CD4-positive, alpha-beta memory T cell (primary cell): ENCODE measurements around the gene INPP5A. TPM values are rescaled to one million over a fixed set of nuclear protein-coding genes. Genes with fewer than 3 reads are reported as not detected.
"Not testable (repeated sequence)": the region's sequence is repeated elsewhere in the genome, so short reads cannot be mapped to it uniquely, and the experiment has no call there.

ENCODE experiments used
- CTCF ChIA-PET: fragments of 350-600 bp; sonication (Branson Sonifier 250); formaldehyde crosslinking; loops from one replicate; lab custom pipeline; 2021; ENCODE audit warnings: inconsistent platforms; ENCODE audit not compliant: partially characterized antibody; lab: Charles Lee
- POLR2A ChIA-PET: fragments of 350-600 bp; sonication (Branson Sonifier 250); formaldehyde crosslinking; loops from one replicate; lab custom pipeline; 2021; ENCODE audit not compliant: partially characterized antibody; lab: Charles Lee
- DNase-seq, 5 donors: peaks; one replicate each; pipeline versions ENCODE4 v3.0.0 to v3.0.0-alpha.2; 2020 to 2022; ENCODE audit warnings: mixed read lengths in 1 of 5
- H3K27ac ChIP-seq: one replicate; pipeline ENCODE4 v1.7.0; 2013; ENCODE audit warnings: low read depth, low read length
- H3K27me3 ChIP-seq: 2 replicates; pipeline ENCODE4 v1.7.0; 2013; ENCODE audit warnings: mild to moderate bottlenecking, low read length, moderate library complexity; ENCODE audit not compliant: insufficient read depth
- H3K36me3 ChIP-seq: 2 replicates; pipeline ENCODE4 v1.7.0; 2013; ENCODE audit warnings: mild to moderate bottlenecking, low read length, moderate library complexity; ENCODE audit not compliant: insufficient read depth
- H3K4me1 ChIP-seq: 2 replicates; pipeline ENCODE4 v1.7.0; 2013; ENCODE audit warnings: mild to moderate bottlenecking, low read length, moderate library complexity; ENCODE audit not compliant: insufficient read depth
- H3K4me3 ChIP-seq, 2 donors: one replicate each; pipeline ENCODE4 v1.7.0; 2013; ENCODE audit warnings: low read length in 2 of 2, mild to moderate bottlenecking in 1 of 2
- H3K9me3 ChIP-seq, 2 donors: one replicate each; pipeline ENCODE4 v1.7.0; 2013; ENCODE audit warnings: low read length in 2 of 2, control low read depth in 1 of 2; ENCODE audit not compliant: control insufficient read depth in 1 of 2
- H3K27ac Mint-ChIP-seq, 7 donors: one replicate each; pipeline ENCODE4 v1.8.0; 2020 to 2021; ENCODE audit warnings: mixed read lengths in 7 of 7, mild to moderate bottlenecking in 6 of 7, inconsistent platforms in 3 of 7, moderate library complexity in 3 of 7
- H3K27me3 Mint-ChIP-seq, 2 donors: one replicate each; pipeline ENCODE4 v1.8.0; 2020 to 2021; ENCODE audit warnings: mixed read lengths in 2 of 2
- H3K36me3 Mint-ChIP-seq, 2 donors: one replicate each; pipeline ENCODE4 v1.8.0; 2020 to 2021; ENCODE audit warnings: mixed read lengths in 2 of 2, inconsistent platforms in 1 of 2, mild to moderate bottlenecking in 1 of 2
- H3K4me1 Mint-ChIP-seq, 4 donors: one replicate each; pipeline ENCODE4 v1.8.0; 2020 to 2021; ENCODE audit warnings: mixed read lengths in 4 of 4, mild to moderate bottlenecking in 1 of 4
- H3K4me3 Mint-ChIP-seq, 8 donors: one replicate each; pipeline ENCODE4 v1.8.0; 2020 to 2021; ENCODE audit warnings: mixed read lengths in 8 of 8, mild to moderate bottlenecking in 7 of 8, moderate library complexity in 6 of 8, inconsistent platforms in 3 of 8
- H3K9me3 Mint-ChIP-seq, 8 donors: one replicate each; pipeline ENCODE4 v1.8.0; 2020 to 2021; ENCODE audit warnings: mixed read lengths in 8 of 8, mild to moderate bottlenecking in 5 of 8, inconsistent platforms in 3 of 8, moderate library complexity in 1 of 8
- intact Hi-C: fragments of 100-400 bp; cut with micrococcal nuclease; formaldehyde crosslinking; loops from one replicate; pipeline ENCODE4 v1.15.1; 2023
- polyA plus RNA-seq, 2 donors: library from polyadenylated mRNA; unstranded; fragments of 300-500 nt; fragmentation: Illumina TruSeq; gene quantifications; one replicate each; pipeline ENCODE4 v1.2.3, GENCODE V29; 2021
- total RNA-seq, 2 experiments: library from RNA; stranded (reverse); gene quantifications; one replicate each; pipeline ENCODE4 v1.2.3, GENCODE V29; 2021

INPP5A gene
- total and polyA plus RNA-seq, 4 experiments from 2014 or later: 0.61 to 19.3 (median 10.8) TPM

GRCh38 chr10:132738454-132739224, 201.1 kb downstream of the INPP5A start:
- POLR2A ChIA-PET: no interaction called here
- H3K27ac ChIP-seq: no peak overlapping the region
- no peaks in the 10 kb centered on the region for H3K27me3 ChIP-seq
- no peaks in the 10 kb centered on the region for H3K36me3 ChIP-seq
- intact Hi-C loops: no loop called here
- Mint-ChIP-seq H3K27ac (no peak overlapping the region), H3K27me3 (no peaks in the 10 kb centered on the region), H3K36me3 (peaks cover 0 to 5% of the 10 kb centered on the region in 2 donors), H3K9me3 (no peaks in the 10 kb centered on the region), H3K4me1 (peaks cover 0 to 2% (median 0%) of the 10 kb centered on the region in 4 donors), H3K4me3 (no peak overlapping the region)
- H3K4me3 ChIP-seq: no peak overlapping the region
- DNase-seq: no peak
- H3K9me3 ChIP-seq: no peaks in the 10 kb centered on the region
- no peaks in the 10 kb centered on the region for H3K4me1 ChIP-seq
- CTCF ChIA-PET: no interaction called here

GRCh38 chr10:132739225-132739613, 201.6 kb downstream of the INPP5A start:
- Mint-ChIP-seq H3K4me3 (no peak overlapping the region), H3K27me3 (no peaks in the 10 kb centered on the region), H3K27ac (no peak overlapping the region), H3K36me3 (peaks cover 0 to 5% of the 10 kb centered on the region in 2 donors), H3K4me1 (peaks cover 0 to 2% (median 0%) of the 10 kb centered on the region in 4 donors), H3K9me3 (no peaks in the 10 kb centered on the region)
- H3K4me1 ChIP-seq: no peaks in the 10 kb centered on the region
- intact Hi-C loops: no loop called here
- H3K27ac ChIP-seq: no peak overlapping the region
- H3K4me3 ChIP-seq: no peak overlapping the region
- CTCF ChIA-PET: no interaction called here
- H3K27me3 ChIP-seq: no peaks in the 10 kb centered on the region
- no peaks in the 10 kb centered on the region for H3K9me3 ChIP-seq
- POLR2A ChIA-PET: no interaction called here
- no peaks in the 10 kb centered on the region for H3K36me3 ChIP-seq
- no peak for DNase-seq

GRCh38 chr10:132740588-132740987, 203.0 kb downstream of the INPP5A start:
- DNase-seq: no peak
- no peaks in the 10 kb centered on the region for H3K9me3 Mint-ChIP-seq
- CTCF ChIA-PET: no interaction called here
- H3K4me3 ChIP-seq: no peak overlapping the region
- H3K36me3 Mint-ChIP-seq: peaks cover 0 to 7% of the 10 kb centered on the region in 2 donors
- H3K36me3 ChIP-seq: no peaks in the 10 kb centered on the region
- H3K4me1 ChIP-seq: no peaks in the 10 kb centered on the region
- H3K27ac Mint-ChIP-seq: peak overlapping the region in 1 of 7 donors; percentile 41
- H3K9me3 ChIP-seq: no peaks in the 10 kb centered on the region
- H3K4me1 Mint-ChIP-seq: peaks cover 0 to 4% (median 0%) of the 10 kb centered on the region in 4 donors
- intact Hi-C loops: no loop called here
- no peaks in the 10 kb centered on the region for H3K27me3 Mint-ChIP-seq
- H3K27me3 ChIP-seq: no peaks in the 10 kb centered on the region
- POLR2A ChIA-PET: no interaction called here
- no peak overlapping the region for H3K27ac ChIP-seq
- H3K4me3 Mint-ChIP-seq: no peak overlapping the region

- Mint-ChIP-seq H3K27ac (no peak overlapping the region), H3K9me3 (no peaks in the 10 kb centered on the region), H3K4me1 (peaks cover 0 to 4% (median 0%) of the 10 kb centered on the region in 4 donors), H3K36me3 (peaks cover 0 to 7% of the 10 kb centered on the region in 2 donors), H3K27me3 (no peaks in the 10 kb centered on the region), H3K4me3 (no peak overlapping the region)
- H3K4me1 ChIP-seq: no peaks in the 10 kb centered on the region
- no peaks in the 10 kb centered on the region for H3K27me3 ChIP-seq
- no peaks in the 10 kb centered on the region for H3K9me3 ChIP-seq
- no peak overlapping the region for H3K4me3 ChIP-seq
- H3K27ac ChIP-seq: no peak overlapping the region
- ChIA-PET CTCF (no interaction called here), POLR2A (no interaction called here)
- intact Hi-C loops: no loop called here
- DNase-seq: no peak
- H3K36me3 ChIP-seq: no peaks in the 10 kb centered on the region
These were observed 204.7 kb downstream of the INPP5A start for GRCh38 chr10:132742167-132742836.

GRCh38 chr10:132742837-132743194, 205.2 kb downstream of the INPP5A start:
- Mint-ChIP-seq H3K9me3 (no peaks in the 10 kb centered on the region), H3K4me3 (no peak overlapping the region), H3K36me3 (peaks cover 0 to 7% of the 10 kb centered on the region in 2 donors), H3K27ac (no peak overlapping the region), H3K27me3 (no peaks in the 10 kb centered on the region), H3K4me1 (peaks cover 0 to 4% (median 0%) of the 10 kb centered on the region in 4 donors)
- H3K36me3 ChIP-seq: no peaks in the 10 kb centered on the region
- no peaks in the 10 kb centered on the region for H3K9me3 ChIP-seq
- intact Hi-C loops: no loop called here
- no peaks in the 10 kb centered on the region for H3K27me3 ChIP-seq
- CTCF ChIA-PET: no interaction called here
- POLR2A ChIA-PET: no interaction called here
- H3K4me1 ChIP-seq: no peaks in the 10 kb centered on the region
- DNase-seq: no peak
- H3K27ac ChIP-seq: no peak overlapping the region
- no peak overlapping the region for H3K4me3 ChIP-seq

- H3K4me3 Mint-ChIP-seq, H3K36me3 Mint-ChIP-seq, H3K27ac ChIP-seq, H3K36me3 ChIP-seq, intact Hi-C loops, H3K9me3 Mint-ChIP-seq, H3K9me3 ChIP-seq, H3K4me1 Mint-ChIP-seq, DNase-seq, H3K27me3 Mint-ChIP-seq, POLR2A ChIA-PET, H3K27me3 ChIP-seq, H3K4me1 ChIP-seq, H3K27ac Mint-ChIP-seq, CTCF ChIA-PET, H3K4me3 ChIP-seq: not testable (repeated sequence)
These were observed 205.8 kb downstream of the INPP5A start for GRCh38 chr10:132743196-132743924.

GRCh38 chr10:132743925-132744490, 206.4 kb downstream of the INPP5A start:
- Histone ChIP-seq H3K27me3 (no peaks in the 10 kb centered on the region), H3K4me3 (no peak overlapping the region), H3K36me3 (no peaks in the 10 kb centered on the region), H3K27ac (no peak overlapping the region), H3K4me1 (no peaks in the 10 kb centered on the region), H3K9me3 (no peaks in the 10 kb centered on the region)
- POLR2A ChIA-PET: no interaction called here
- DNase-seq: no peak
- no peak overlapping the region for H3K4me3 Mint-ChIP-seq
- H3K9me3 Mint-ChIP-seq: no peaks in the 10 kb centered on the region
- no peak overlapping the region for H3K27ac Mint-ChIP-seq
- intact Hi-C loops: no loop called here
- H3K27me3 Mint-ChIP-seq: no peaks in the 10 kb centered on the region
- CTCF ChIA-PET: no interaction called here
- peaks cover 4 to 10% of the 10 kb centered on the region in 2 donors for H3K36me3 Mint-ChIP-seq
- peaks cover 0 to 4% (median 0%) of the 10 kb centered on the region in 4 donors for H3K4me1 Mint-ChIP-seq
